ENCODE data around the gene ACSL3.

- peak in 4 of 6 experiments; percentile 9 to 46 (median 40) for TF ChIP-seq CTCF (IDR thresholded peaks at IDR 0.05)
- no peak for TF ChIP-seq POLR2A (IDR thresholded peaks at IDR 0.05)
Measured at GRCh38 chr2:222915092-222915957, 54.5 kb downstream of the ACSL3 start.
